ENCODE results near the gene TDRD9. TPM values are rescaled to one million over a fixed set of nuclear protein-coding genes. Genes with fewer than 3 reads are reported as not detected.

Gene TDRD9
- polyA plus RNA-seq, 1 donor from 2014 or later: 15.9 TPM

GRCh38 chr14:104087505-104087904, 159.2 kb downstream of the TDRD9 start:
- no peaks in the 10 kb centered on the region for H3K9me2 ChIP-seq (ENCODE audit: insufficient read depth, low read length)
- no peaks in the 10 kb centered on the region for H3K9me3 ChIP-seq (ENCODE audit: low read length)
- no peak for TF ChIP-seq SMC3 (conservative IDR thresholded peaks at IDR 0.05; ENCODE audit: poor library complexity)
- TF ChIP-seq RAD21 (conservative IDR thresholded peaks at IDR 0.05): no peak
- no peak for TF ChIP-seq EP300 (conservative IDR thresholded peaks at IDR 0.05; ENCODE audit: poor library complexity, severe bottlenecking)
- TF ChIP-seq MXI1 (conservative IDR thresholded peaks at IDR 0.05; ENCODE audit: poor library complexity, severe bottlenecking): no peak
- no peak for TF ChIP-seq CTCF (IDR thresholded peaks at IDR 0.05; ENCODE audit: poor library complexity, severe bottlenecking)
- no peak for TF ChIP-seq POLR2AphosphoS5 (IDR thresholded peaks at IDR 0.05)
- no peak for TF ChIP-seq EZH2 (IDR thresholded peaks at IDR 0.05; ENCODE audit: borderline replicate concordance, insufficient read depth, low read length, poor library complexity, severe bottlenecking)
- no peak for TF ChIP-seq TAF1 (IDR thresholded peaks at IDR 0.05; ENCODE audit: low read depth)
- TF ChIP-seq REST (IDR thresholded peaks at IDR 0.05; ENCODE audit: borderline replicate concordance): no peak
- no peaks in the 10 kb centered on the region for H3K27me3 ChIP-seq (ENCODE audit: insufficient read depth, low read depth, low read length)
- no peaks in the 10 kb centered on the region for H4K20me1 ChIP-seq (ENCODE audit: insufficient read depth)
- H3K79me2 ChIP-seq (replicated peaks; ENCODE audit: insufficient read depth, low read length): no peaks in the 10 kb centered on the region
- no peak overlapping the region for H2AFZ ChIP-seq (ENCODE audit: low read depth, low read length)
- no peak overlapping the region for H3K4me2 ChIP-seq (ENCODE audit: low read length)
- no peaks in the 10 kb centered on the region for H3K36me3 ChIP-seq (ENCODE audit: insufficient read depth, low read length)
- H3F3A ChIP-seq (ENCODE audit: insufficient read depth, low read length, poor library complexity, severe bottlenecking): no peaks in the 10 kb centered on the region
- H3K9ac ChIP-seq (ENCODE audit: low read length): no peak overlapping the region
- no peak overlapping the region for H3K4me3 ChIP-seq (ENCODE audit: low read length)
- H3K27ac ChIP-seq (ENCODE audit: low read length): no peak overlapping the region

- no peak overlapping the region for H3K4me2 ChIP-seq (ENCODE audit: low read length)
- no peaks in the 10 kb centered on the region for H4K20me1 ChIP-seq (ENCODE audit: insufficient read depth)
- H3K36me3 ChIP-seq (ENCODE audit: insufficient read depth, low read length): no peaks in the 10 kb centered on the region
- H3K4me3 ChIP-seq (ENCODE audit: low read length): no peak overlapping the region
- no peak overlapping the region for H2AFZ ChIP-seq (ENCODE audit: low read depth, low read length)
- no peak overlapping the region for H3K27ac ChIP-seq (ENCODE audit: low read length)
- no peaks in the 10 kb centered on the region for H3K27me3 ChIP-seq (ENCODE audit: insufficient read depth, low read depth, low read length)
- no peaks in the 10 kb centered on the region for H3K79me2 ChIP-seq (replicated peaks; ENCODE audit: insufficient read depth, low read length)
- no peaks in the 10 kb centered on the region for H3K9me2 ChIP-seq (ENCODE audit: insufficient read depth, low read length)
- TF ChIP-seq EP300 (conservative IDR thresholded peaks at IDR 0.05; ENCODE audit: poor library complexity, severe bottlenecking) (no peak), CTCF (IDR thresholded peaks at IDR 0.05; ENCODE audit: poor library complexity, severe bottlenecking) (no peak), POLR2AphosphoS5 (IDR thresholded peaks at IDR 0.05) (no peak), REST (IDR thresholded peaks at IDR 0.05; ENCODE audit: borderline replicate concordance) (no peak), EZH2 (IDR thresholded peaks at IDR 0.05; ENCODE audit: borderline replicate concordance, insufficient read depth, low read length, poor library complexity, severe bottlenecking) (no peak), RAD21 (conservative IDR thresholded peaks at IDR 0.05) (no peak), TAF1 (IDR thresholded peaks at IDR 0.05; ENCODE audit: low read depth) (no peak), SMC3 (conservative IDR thresholded peaks at IDR 0.05; ENCODE audit: poor library complexity) (no peak), MXI1 (conservative IDR thresholded peaks at IDR 0.05; ENCODE audit: poor library complexity, severe bottlenecking) (no peak)
- H3K9ac ChIP-seq (ENCODE audit: low read length): no peak overlapping the region
- no peaks in the 10 kb centered on the region for H3F3A ChIP-seq (ENCODE audit: insufficient read depth, low read length, poor library complexity, severe bottlenecking)
- no peaks in the 10 kb centered on the region for H3K9me3 ChIP-seq (ENCODE audit: low read length)
These were observed 160.0 kb downstream of the TDRD9 start for GRCh38 chr14:104087981-104088850.

All from neural cell (in vitro differentiated cells).